ENCODE results near the gene RPRD1B. TPM values are rescaled to one million over a fixed set of nuclear protein-coding genes. Genes with fewer than 3 reads are reported as not detected.

The RPRD1B gene
- total RNA-seq, 1 experiment from 2014 or later: 112 TPM

- no peaks in the 10 kb centered on the region for H3K9me3 Mint-ChIP-seq (ENCODE audit: unreplicated experiment)
- POLR2A ChIA-PET: no interaction called here
- no peak overlapping the region for H3K27ac Mint-ChIP-seq (ENCODE audit: unreplicated experiment)
- H3K27me3 Mint-ChIP-seq (ENCODE audit: insufficient read depth, unreplicated experiment): no peaks in the 10 kb centered on the region
- no TSS peak for BruUV-seq (replicated peaks)
- peaks cover 8% of the 10 kb centered on the region for H3K4me1 Mint-ChIP-seq (ENCODE audit: low read depth, unreplicated experiment)
- intact Hi-C loops (cut with micrococcal nuclease; ENCODE audit: unreplicated experiment): no loop called here
- H3K4me3 Mint-ChIP-seq (ENCODE audit: unreplicated experiment): no peak overlapping the region
- Histone ChIP-seq H3K36me3 (ENCODE audit: control insufficient read depth, insufficient read depth, low read length) (no peaks in the 10 kb centered on the region; the same call in 1 of the 2 replicates), H3K27me3 (replicated peaks; ENCODE audit: control insufficient read depth, insufficient read depth, low read length) (no peaks in the 10 kb centered on the region), H3K9me3 (no peaks in the 10 kb centered on the region), H3K4me1 (peaks cover 8% of the 10 kb centered on the region; the same call in 1 of the 2 replicates), H3K4me3 (ENCODE audit: low read depth, low read length) (no peak overlapping the region)
- peaks cover 67% of the 10 kb centered on the region for H3K36me3 Mint-ChIP-seq (ENCODE audit: insufficient read depth, unreplicated experiment)
- CTCF ChIA-PET: no interaction called here
- no peak for TF ChIP-seq CTCF (IDR thresholded peaks at IDR 0.05; ENCODE audit: insufficient read depth in 1 of 2, low read depth in 1 of 2, low read length in 1 of 2, severe bottlenecking in 1 of 2, unreplicated experiment in 1 of 2)
- DNase-seq: no peak
Measured at GRCh38 chr20:38091441-38092216, 58.1 kb downstream of the RPRD1B start.

GRCh38 chr20:38092260-38092857 is 58.8 kb downstream of the RPRD1B start:
- no peaks in the 10 kb centered on the region for H3K9me3 ChIP-seq
- H3K36me3 ChIP-seq (ENCODE audit: control insufficient read depth, insufficient read depth, low read length): no peaks in the 10 kb centered on the region; the same call in 1 of the 2 replicates
- POLR2A ChIA-PET: no interaction called here
- H3K27ac Mint-ChIP-seq (ENCODE audit: unreplicated experiment): no peak overlapping the region
- peaks cover 8% of the 10 kb centered on the region for H3K4me1 Mint-ChIP-seq (ENCODE audit: low read depth, unreplicated experiment)
- H3K27me3 ChIP-seq (replicated peaks; ENCODE audit: control insufficient read depth, insufficient read depth, low read length): no peaks in the 10 kb centered on the region
- TF ChIP-seq CTCF (IDR thresholded peaks at IDR 0.05; ENCODE audit: insufficient read depth in 1 of 2, low read depth in 1 of 2, low read length in 1 of 2, severe bottlenecking in 1 of 2, unreplicated experiment in 1 of 2): no peak
- peaks cover 59% of the 10 kb centered on the region for H3K36me3 Mint-ChIP-seq (ENCODE audit: insufficient read depth, unreplicated experiment)
- CTCF ChIA-PET: interaction anchor here (1.9 to 2.1 kb wide), 2 partner anchors 19 to 35 kb away, joined by 10 to 14 read pairs; no protein-coding TSS in a partner anchor
- H3K27me3 Mint-ChIP-seq (ENCODE audit: insufficient read depth, unreplicated experiment): no peaks in the 10 kb centered on the region
- H3K9me3 Mint-ChIP-seq (ENCODE audit: unreplicated experiment): no peaks in the 10 kb centered on the region
- no peak for DNase-seq
- H3K4me1 ChIP-seq: peaks cover 8% of the 10 kb centered on the region; the same call in 1 of the 2 replicates
- H3K4me3 Mint-ChIP-seq (ENCODE audit: unreplicated experiment): no peak overlapping the region
- intact Hi-C loops (cut with micrococcal nuclease; ENCODE audit: unreplicated experiment): no loop called here
- H3K4me3 ChIP-seq (ENCODE audit: low read depth, low read length): no peak overlapping the region
- BruUV-seq (replicated peaks): no TSS peak

- DNase-seq: no peak
- peaks cover 8% of the 10 kb centered on the region for H3K4me1 Mint-ChIP-seq (ENCODE audit: low read depth, unreplicated experiment)
- H3K36me3 Mint-ChIP-seq (ENCODE audit: insufficient read depth, unreplicated experiment): peaks cover 54% of the 10 kb centered on the region
- intact Hi-C loops (cut with micrococcal nuclease; ENCODE audit: unreplicated experiment): no loop called here
- ChIA-PET POLR2A (interaction anchor here (1.0 kb wide), 1 partner anchor 30 kb away, joined by 3 read pairs; no protein-coding TSS in a partner anchor), CTCF (interaction anchor here (1.9 to 2.1 kb wide), 2 partner anchors 20 to 35 kb away, joined by 10 to 14 read pairs; no protein-coding TSS in a partner anchor)
- H3K9me3 ChIP-seq: no peaks in the 10 kb centered on the region
- H3K4me3 Mint-ChIP-seq (ENCODE audit: unreplicated experiment): no peak overlapping the region
- no peaks in the 10 kb centered on the region for H3K27me3 Mint-ChIP-seq (ENCODE audit: insufficient read depth, unreplicated experiment)
- BruUV-seq (replicated peaks): no TSS peak
- peaks cover 8% of the 10 kb centered on the region; the same call in 1 of the 2 replicates for H3K4me1 ChIP-seq
- no peaks in the 10 kb centered on the region for H3K27me3 ChIP-seq (replicated peaks; ENCODE audit: control insufficient read depth, insufficient read depth, low read length)
- H3K36me3 ChIP-seq (ENCODE audit: control insufficient read depth, insufficient read depth, low read length): no peaks in the 10 kb centered on the region; the same call in 1 of the 2 replicates
- H3K27ac Mint-ChIP-seq (ENCODE audit: unreplicated experiment): no peak overlapping the region
- H3K4me3 ChIP-seq (ENCODE audit: low read depth, low read length): no peak overlapping the region
- no peaks in the 10 kb centered on the region for H3K9me3 Mint-ChIP-seq (ENCODE audit: unreplicated experiment)
- TF ChIP-seq CTCF (IDR thresholded peaks at IDR 0.05; ENCODE audit: insufficient read depth in 1 of 2, low read depth in 1 of 2, low read length in 1 of 2, severe bottlenecking in 1 of 2, unreplicated experiment in 1 of 2): no peak
Measured at GRCh38 chr20:38092915-38093314, 59.4 kb downstream of the RPRD1B start.
